ENCODE measurements around the gene BMPR1A.
"Not testable (repeated sequence)": the region's sequence is repeated elsewhere in the genome, so short reads cannot be mapped to it uniquely, and the experiment has no call there.

Gene BMPR1A

DNA sequence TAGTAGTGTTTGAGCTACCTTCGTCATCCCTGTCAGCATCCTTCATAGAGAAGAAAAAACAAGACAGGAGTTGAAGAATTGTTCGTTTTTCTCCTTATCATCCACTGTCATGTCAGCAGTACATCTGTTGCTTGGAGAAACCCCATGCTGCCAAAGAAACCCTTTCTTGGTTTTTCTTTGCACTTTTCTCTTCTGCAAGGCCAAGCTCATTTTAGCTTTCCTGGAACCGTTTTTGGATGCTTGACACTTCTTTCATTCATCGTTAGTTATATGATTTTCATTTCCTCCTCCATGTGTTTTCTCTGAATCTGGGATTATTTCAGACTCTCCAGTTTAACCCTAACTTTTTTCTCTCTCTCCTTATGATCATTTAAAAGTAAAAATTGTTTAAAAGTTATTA lies 142.1 kb downstream of the BMPR1A start:
- DNase-seq, result no peak

DNA sequence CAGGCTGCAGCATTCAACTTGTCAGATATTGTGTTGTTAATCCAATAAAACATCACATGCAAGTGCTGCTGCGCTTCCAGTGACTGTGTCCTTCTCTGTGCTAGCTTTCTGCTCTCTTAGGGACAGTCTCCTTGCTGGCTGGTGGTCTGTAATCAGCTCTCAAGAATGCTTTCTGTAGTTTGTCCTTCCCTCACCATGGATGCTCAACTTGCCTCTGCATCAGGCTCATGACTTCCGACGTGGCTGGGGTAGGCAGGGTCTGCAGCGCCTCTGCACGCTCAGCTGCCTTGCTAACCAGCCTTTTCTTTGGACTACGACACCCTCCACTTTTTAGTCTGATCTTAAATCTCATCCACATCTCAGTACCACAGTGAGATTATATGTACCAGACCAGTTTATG lies 142.7 kb downstream of the BMPR1A start:
- no peak for DNase-seq

DNA sequence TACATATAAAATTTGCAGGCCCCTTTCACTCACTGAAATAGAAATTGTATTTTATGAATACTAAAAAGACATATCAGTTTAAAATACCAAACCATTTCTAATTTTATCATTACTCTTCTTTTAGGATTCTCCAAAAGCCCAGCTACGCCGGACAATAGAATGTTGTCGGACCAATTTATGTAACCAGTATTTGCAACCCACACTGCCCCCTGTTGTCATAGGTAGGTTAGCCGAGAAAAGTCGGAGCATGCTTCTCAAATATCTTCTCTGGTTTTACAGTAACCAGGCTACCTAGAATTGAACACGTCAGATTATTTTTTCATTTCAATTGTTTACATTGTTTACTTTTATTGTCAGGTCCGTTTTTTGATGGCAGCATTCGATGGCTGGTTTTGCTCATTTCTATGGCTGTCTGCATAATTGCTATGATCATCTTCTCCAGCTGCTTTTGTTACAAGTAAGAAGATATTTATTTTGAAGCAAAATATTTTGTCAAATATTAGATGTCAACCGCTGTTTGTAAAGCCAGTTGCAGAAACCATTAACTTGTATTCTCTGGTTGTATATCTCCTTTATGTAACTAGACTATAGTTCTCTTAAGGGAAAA lies 143.4 kb downstream of the BMPR1A start:
- peak; percentile 45 to 59 for DNase-seq

DNA sequence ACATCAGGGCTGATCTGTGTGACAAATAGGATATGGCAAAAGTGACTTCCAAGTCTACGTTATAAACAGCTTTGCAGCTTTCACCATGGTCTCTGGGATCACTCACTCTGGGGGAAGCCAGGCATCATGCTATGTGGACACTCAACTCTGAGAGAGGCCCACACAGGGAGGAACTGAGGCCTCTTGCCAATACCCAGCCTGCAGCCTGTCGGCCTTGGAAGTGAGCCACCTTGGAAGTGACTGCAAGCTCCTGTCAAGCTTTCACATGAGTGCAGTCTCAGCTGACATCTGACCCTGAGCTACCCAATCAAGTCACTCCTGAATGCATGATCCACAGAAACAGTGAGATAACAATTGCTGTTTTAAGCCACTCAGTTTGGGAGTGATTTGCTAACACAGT lies 144.5 kb downstream of the BMPR1A start:
- DNase-seq, result peak; percentile 32 to 65

GRCh38 chr10:86904600-86904999 lies 148.2 kb downstream of the BMPR1A start:
- no peak for DNase-seq

DNA sequence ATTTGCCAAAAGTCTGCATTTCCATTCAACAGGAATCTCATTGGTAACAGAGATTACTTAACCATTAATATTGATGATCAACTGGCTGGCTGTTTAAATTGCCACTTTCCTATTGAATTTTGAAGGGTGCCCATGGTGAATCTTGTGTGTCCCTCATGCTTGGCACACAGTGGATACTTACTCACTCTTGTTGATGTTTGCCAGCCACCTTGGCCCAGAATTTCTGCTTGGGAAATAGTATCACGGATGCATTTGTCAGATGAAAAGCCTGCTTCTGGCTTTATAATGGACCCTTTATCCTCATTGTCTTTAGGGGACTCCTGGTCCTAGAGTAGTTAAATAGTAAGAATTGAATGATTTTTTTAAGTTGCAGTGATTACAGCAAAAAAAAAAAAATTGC lies 149.0 kb downstream of the BMPR1A start:
- DNase-seq, result no peak

- no peak for DNase-seq
Observed at GRCh38 chr10:86914734-86915133, 158.3 kb downstream of the BMPR1A start.

DNA sequence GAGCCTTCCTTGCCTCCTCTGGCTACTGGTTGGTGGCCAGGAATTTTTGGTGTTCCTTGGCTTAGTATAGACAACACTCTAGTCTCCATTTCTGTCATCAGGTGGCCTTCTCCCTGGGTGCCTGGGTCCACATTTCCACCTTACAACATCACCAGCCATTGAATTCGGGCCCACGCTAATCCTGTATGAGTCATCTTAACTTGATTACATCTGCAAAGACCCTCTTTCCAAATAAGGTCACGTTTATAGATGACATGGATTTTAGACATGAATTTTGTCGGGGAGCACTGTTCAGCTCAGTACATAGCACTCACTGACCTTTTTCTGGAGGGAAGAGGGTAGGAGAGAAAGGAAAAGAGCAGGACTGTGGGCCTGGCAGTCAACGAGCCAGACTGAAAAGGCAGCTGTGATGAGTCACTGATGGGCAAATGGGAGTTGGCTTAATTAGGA lies 161.6 kb downstream of the BMPR1A start:
- no peak for DNase-seq

DNA sequence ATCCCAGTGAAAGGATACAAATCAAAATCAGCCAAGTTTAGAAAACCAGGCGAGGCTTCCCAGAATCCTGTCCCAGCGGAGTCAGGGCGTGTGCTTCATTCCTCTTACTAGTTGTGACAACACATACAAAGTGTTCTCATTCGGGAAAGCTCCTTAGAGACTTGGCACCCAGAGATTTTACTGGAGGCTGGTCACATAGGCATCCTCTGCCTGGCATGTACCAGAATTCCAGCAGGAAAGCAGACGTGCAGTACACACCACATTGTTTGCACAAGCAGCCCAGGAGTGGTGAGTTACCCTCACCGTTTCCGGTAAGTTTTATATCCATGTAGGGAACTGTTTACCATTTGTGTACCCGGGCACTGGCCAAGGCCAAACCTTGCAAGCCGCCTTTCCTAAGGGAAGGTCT lies 166.1 kb downstream of the BMPR1A start:
- no peak for DNase-seq

- DNase-seq, result peak in 1 of 2 donors; percentile 44
Observed at GRCh38 chr10:86929468-86930380, 173.3 kb downstream of the BMPR1A start.

GRCh38 chr10:86931872-86932271 lies 175.5 kb downstream of the BMPR1A start:
- DNase-seq, result no peak

DNA sequence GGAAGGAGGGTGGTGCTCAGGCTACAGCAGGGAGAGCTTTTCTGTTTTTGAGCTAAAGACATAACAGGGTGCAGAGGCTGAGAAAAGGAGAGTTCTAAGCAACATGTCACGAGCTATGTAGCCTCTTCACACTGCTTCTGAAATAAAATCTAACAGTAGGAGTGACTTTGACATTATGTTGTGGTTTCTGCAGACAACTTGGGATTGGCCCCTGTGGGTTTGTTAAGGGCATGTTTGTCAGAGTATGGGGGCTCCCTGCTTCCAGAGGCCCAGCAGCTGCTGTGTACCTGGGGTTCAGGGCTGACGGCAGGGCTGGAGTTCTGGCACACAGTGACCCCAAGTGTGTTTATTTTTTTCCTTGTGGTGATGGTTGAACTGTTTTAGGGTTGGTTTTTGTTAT lies 176.3 kb downstream of the BMPR1A start:
- DNase-seq, result no peak

GRCh38 chr10:86934162-86934711 lies 177.8 kb downstream of the BMPR1A start:
- DNase-seq, result not testable (repeated sequence)

DNA sequence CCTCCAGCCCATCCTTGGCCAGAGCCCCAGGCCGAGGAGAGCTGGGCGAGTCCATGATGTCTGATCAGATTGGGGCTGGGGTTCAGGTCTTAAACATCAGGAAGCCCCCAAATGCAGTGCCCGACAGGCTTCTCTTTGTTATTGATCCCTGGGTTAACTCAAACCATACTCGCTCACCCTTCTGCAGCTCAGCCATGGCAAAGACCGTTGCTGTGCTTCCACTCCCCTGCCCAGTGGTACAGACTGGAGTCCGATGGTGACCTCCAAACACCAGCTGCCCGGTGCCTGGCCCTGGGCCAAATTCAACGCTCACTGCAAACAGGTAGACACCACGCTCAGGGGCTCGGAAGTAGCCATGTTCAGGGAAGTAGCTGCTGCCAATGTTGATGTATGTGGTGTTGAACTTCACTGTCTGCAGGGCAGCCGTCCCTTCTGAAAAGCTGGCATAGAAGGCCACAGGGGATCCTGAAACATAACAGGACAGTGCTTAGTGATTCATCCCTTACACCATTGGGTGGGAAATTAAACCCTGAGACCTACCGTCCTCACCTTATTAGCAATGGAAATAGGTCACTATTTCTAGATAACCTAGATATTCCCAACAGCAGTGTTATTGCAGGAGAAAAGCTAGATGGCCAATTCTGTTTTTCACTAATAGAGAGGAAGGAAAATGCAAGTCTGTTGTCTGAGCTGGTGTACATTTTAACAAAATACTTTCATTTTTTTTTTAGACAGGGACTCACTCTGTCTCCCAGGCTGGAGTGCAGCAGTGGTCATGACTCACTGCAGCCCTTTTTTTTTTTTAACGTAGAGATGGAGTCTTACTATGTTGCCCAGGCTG lies 180.5 kb downstream of the BMPR1A start:
- no peak for DNase-seq

- no peak for DNase-seq
Observed at GRCh38 chr10:86937502-86938154, 181.2 kb downstream of the BMPR1A start.

DNA sequence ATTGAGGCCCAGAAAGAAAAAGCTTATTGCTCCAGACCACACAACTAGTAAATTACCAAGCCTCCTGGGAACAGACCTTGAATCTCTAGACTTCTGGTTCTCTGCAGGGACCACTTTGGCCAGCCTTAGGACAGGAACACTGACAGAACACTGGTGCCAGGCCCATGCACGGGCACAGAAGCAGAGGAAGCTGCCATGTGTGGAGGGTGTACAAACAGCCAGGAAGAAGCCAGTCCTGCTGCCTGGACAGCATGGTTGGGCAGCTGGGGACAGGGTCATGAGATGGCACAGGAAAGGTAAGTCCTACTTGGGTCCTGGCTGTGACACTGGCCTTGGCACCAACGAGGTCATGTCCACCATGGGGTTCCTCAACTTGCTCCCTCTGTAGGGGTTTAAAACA lies 181.8 kb downstream of the BMPR1A start:
- no peak for DNase-seq

DNA sequence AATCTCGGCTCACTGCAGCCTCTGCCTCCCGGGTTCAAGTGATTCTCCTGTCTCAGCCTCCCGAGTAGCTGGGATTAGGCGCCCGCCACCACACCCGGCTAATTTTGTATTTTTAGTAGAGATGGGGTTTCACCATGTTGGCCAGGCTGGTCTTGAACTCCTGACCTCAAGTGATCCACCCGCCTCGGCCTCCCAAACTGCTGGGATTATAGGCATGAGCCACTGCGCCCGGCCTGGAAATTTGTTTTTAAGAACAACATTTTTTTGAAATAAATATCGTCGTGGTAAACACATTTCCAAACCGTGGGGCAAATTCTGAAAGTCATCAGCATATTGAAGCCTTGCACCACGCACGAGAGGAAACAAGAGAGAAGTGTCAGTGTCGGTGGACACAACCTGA lies 183.7 kb downstream of the BMPR1A start:
- not testable (repeated sequence) for DNase-seq

DNA sequence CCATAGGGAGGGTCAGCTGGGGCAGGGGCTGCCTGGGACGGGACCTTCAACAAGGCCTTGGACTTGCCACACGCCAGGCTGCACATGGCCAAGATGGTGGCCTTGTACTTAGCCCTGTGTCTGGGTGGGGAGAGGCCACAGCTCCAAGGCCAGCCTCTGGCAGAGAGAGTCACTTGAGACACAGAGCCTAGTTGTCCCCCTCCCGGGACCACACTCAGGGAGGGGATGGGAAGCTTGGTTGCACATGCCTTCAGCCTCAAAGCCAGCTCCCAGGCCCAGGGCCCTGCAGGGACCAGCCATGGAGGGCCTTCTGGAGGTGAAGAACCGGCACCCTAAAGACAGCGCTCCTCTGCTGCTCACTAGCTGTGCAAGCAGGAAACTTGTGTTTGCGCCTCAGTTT lies 184.3 kb downstream of the BMPR1A start:
- no peak for DNase-seq

DNA sequence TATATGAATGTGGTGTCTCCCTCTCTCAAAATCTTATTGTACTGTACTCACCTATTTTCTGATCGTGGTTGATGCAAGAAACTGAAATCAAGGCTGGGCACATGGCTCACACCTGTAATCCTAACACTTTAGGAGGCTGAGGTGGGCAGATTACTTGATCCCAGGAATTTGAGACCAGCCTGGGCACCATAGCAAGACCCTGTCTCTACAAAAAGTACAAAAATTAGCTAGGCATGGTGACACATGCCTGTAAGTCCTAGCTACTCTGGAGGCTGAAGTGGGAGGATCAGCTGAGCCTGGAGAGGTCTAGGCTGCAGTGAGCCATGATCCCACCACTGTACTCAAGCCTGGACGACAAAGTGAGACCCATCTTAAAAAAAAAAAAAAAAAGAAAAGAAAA lies 185.0 kb downstream of the BMPR1A start:
- DNase-seq, result no peak

GRCh38 chr10:86941991-86942421 lies 185.6 kb downstream of the BMPR1A start:
- no peak for DNase-seq

GRCh38 chr10:86942441-86943315 lies 186.3 kb downstream of the BMPR1A start:
- DNase-seq, result no peak
